Esophagus muscularis mucosa (tissue), 3 donors: ENCODE data around the gene RNU7-1.

Experiments used
- CTCF ChIP-seq, 3 experiments: fragments of 200-600 bp in 2 of 3; fragments of 450-650 bp in 1 of 3; sonication (generic) in 2 of 3; IDR thresholded peaks; one replicate each; pipeline ENCODE4 v1.5.1; 2017 to 2019; ENCODE audit warnings: antibody characterized with exemption in 3 of 3, mild to moderate bottlenecking in 2 of 3, moderate library complexity in 1 of 3
- POLR2A ChIP-seq: fragments of 450-650 bp; IDR thresholded peaks from one replicate; pipeline ENCODE4 v1.6.1; 2017; ENCODE audit warnings: antibody characterized with exemption, moderate library complexity, mild to moderate bottlenecking, low read depth
- POLR2AphosphoS5 ChIP-seq, 2 donors: sonication (generic); formaldehyde crosslinking; IDR thresholded peaks; one replicate each; pipeline ENCODE4 v1.6.1; 2017; ENCODE audit warnings: antibody characterized with exemption in 2 of 2

- TF ChIP-seq POLR2A (no peak), CTCF (IDR thresholded peaks at IDR 0.05) (no peak), POLR2AphosphoS5 (IDR thresholded peaks at IDR 0.05) (no peak)
Measured at GRCh38 chr12:6946920-6947374, 3.3 kb downstream of the RNU7-1 start.
